Stomach (tissue), 4 donors: Measurements from ENCODE around the gene ARID2.

Experiments used
- EP300 ChIP-seq: sonication (generic); formaldehyde crosslinking; IDR thresholded peaks from one replicate; pipeline ENCODE4 v1.6.1; 2017; ENCODE audit warnings: antibody characterized with exemption
- POLR2A ChIP-seq, 4 donors: fragments of 450-650 bp; IDR thresholded peaks; one replicate each; pipeline ENCODE4 v1.6.1; 2016; ENCODE audit warnings: antibody characterized with exemption in 4 of 4, control low read depth in 2 of 4, mild to moderate bottlenecking in 1 of 4, moderate library complexity in 1 of 4
- TF ChIP-seq, protein P1 (sequence below), 7 experiments: fragments of 450-650 bp in 4 of 7; fragments of 200-600 bp in 3 of 7; sonication (generic) in 3 of 7; IDR thresholded peaks; one replicate each; pipeline ENCODE4 v1.5.1; 2016 to 2019; ENCODE audit warnings: antibody characterized with exemption in 7 of 7, control low read depth in 2 of 7, mild to moderate bottlenecking in 1 of 7

DNA sequence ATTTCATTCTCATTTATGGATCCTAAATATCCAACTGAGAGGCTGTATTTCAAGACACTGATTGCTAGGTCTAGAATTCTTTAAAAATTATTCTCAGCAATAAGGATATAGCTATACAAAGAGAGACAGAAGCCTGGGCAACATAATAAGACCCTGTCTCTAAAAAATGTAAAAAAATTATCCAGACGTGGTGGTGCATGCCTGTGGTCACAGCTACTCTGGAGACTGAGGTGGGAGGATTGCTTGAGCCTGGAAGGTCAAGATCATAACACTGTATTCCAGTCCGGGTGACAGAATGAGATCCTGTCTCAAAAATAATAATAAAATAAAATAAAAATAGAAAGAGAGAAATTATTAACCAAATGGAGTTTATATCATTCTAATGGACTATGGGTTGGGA, 20.6 kb upstream of the ARID2 start:
- TF ChIP-seq, protein P1, sequence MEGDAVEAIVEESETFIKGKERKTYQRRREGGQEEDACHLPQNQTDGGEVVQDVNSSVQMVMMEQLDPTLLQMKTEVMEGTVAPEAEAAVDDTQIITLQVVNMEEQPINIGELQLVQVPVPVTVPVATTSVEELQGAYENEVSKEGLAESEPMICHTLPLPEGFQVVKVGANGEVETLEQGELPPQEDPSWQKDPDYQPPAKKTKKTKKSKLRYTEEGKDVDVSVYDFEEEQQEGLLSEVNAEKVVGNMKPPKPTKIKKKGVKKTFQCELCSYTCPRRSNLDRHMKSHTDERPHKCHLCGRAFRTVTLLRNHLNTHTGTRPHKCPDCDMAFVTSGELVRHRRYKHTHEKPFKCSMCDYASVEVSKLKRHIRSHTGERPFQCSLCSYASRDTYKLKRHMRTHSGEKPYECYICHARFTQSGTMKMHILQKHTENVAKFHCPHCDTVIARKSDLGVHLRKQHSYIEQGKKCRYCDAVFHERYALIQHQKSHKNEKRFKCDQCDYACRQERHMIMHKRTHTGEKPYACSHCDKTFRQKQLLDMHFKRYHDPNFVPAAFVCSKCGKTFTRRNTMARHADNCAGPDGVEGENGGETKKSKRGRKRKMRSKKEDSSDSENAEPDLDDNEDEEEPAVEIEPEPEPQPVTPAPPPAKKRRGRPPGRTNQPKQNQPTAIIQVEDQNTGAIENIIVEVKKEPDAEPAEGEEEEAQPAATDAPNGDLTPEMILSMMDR (IDR thresholded peaks at IDR 0.05): no peak
- no peak for TF ChIP-seq POLR2A (IDR thresholded peaks at IDR 0.05)
- TF ChIP-seq EP300: no peak
